SK-N-SH treated with all-trans-retinoic acid at 6 μM for 48 hours (cell line): ENCODE data around the gene BLMH.

Experiments used
- ATAC-seq: fragments of 200-7000 bp; cut with Tn5 transposase; 3 replicates; pipeline ENCODE4 v1.9.1; 2020; ENCODE audit warnings: mild to moderate bottlenecking, moderate library complexity
- CREB5 ChIP-seq: fragments of 250-450 bp; sonication (Bioruptor Pico); IDR thresholded peaks from 2 replicates; pipeline ENCODE4 v1.5.1; 2020; ENCODE audit warnings: low read depth, mild to moderate bottlenecking, moderate library complexity
- CSRNP3 ChIP-seq: fragments of 250-450 bp; sonication (Bioruptor Pico); IDR thresholded peaks from 2 replicates; pipeline ENCODE4 v1.5.1; 2021; ENCODE audit warnings: mild to moderate bottlenecking, moderate library complexity
- ESRRG ChIP-seq: fragments of 250-450 bp; sonication (Bioruptor Pico); IDR thresholded peaks from 2 replicates; pipeline ENCODE4 v1.6.1; 2021; ENCODE audit warnings: mild to moderate bottlenecking
- GLIS3 ChIP-seq: fragments of 250-450 bp; sonication (Bioruptor Pico); IDR thresholded peaks from 2 replicates; pipeline ENCODE4 v1.5.0; 2020; ENCODE audit warnings: mild to moderate bottlenecking, moderate library complexity
- POU6F1 ChIP-seq: fragments of 250-450 bp; sonication (Bioruptor Pico); IDR thresholded peaks from 2 replicates; pipeline ENCODE4 v1.8.0; 2021; ENCODE audit warnings: low read depth, mild to moderate bottlenecking, moderate library complexity, borderline replicate concordance
- TCF4 ChIP-seq: fragments of 250-450 bp; sonication (Bioruptor Pico); IDR thresholded peaks from 2 replicates; pipeline ENCODE4 v1.8.0; 2021; ENCODE audit warnings: mild to moderate bottlenecking, moderate library complexity, borderline replicate concordance
- TSHZ2 ChIP-seq: fragments of 250-450 bp; sonication (Bioruptor Pico); IDR thresholded peaks from 2 replicates; pipeline ENCODE4 v1.5.0; 2020; ENCODE audit warnings: mild to moderate bottlenecking, moderate library complexity
- ZC3H10 ChIP-seq: fragments of 250-450 bp; sonication (Bioruptor Pico); IDR thresholded peaks from 2 replicates; pipeline ENCODE4 v1.5.1; 2021; ENCODE audit warnings: mild to moderate bottlenecking, moderate library complexity
- ZFP3 ChIP-seq: fragments of 250-450 bp; sonication (Bioruptor Pico); IDR thresholded peaks from 2 replicates; pipeline ENCODE4 v1.5.0; 2020; ENCODE audit warnings: mild to moderate bottlenecking, moderate library complexity
- ZNF565 ChIP-seq: fragments of 450-650 bp; formaldehyde crosslinking; conservative IDR thresholded peaks from 2 replicates; pipeline ENCODE4 v1.5.0; 2020; ENCODE audit warnings: low read depth, mild to moderate bottlenecking, moderate library complexity
- ZNF70 ChIP-seq: fragments of 450-650 bp; formaldehyde crosslinking; IDR thresholded peaks from 2 replicates; pipeline ENCODE4 v1.5.0; 2020; ENCODE audit warnings: mild to moderate bottlenecking, moderate library complexity
- ZNF8 ChIP-seq: fragments of 450-650 bp; formaldehyde crosslinking; IDR thresholded peaks from 2 replicates; pipeline ENCODE4 v1.5.0; 2020; ENCODE audit warnings: mild to moderate bottlenecking, moderate library complexity

Gene BLMH

GRCh38 chr17:30210901-30211300 is 80.8 kb downstream of the BLMH start (continued):
- no peak for TF ChIP-seq TSHZ2

- TF ChIP-seq CSRNP3 (CRISPR knock-in tag): no peak
- TF ChIP-seq ZNF70 (CRISPR knock-in tag): no peak
- TF ChIP-seq TSHZ2: no peak
- TF ChIP-seq ESRRG (CRISPR knock-in tag): no peak
- no peak for TF ChIP-seq ZFP3
- TF ChIP-seq ZC3H10 (CRISPR knock-in tag): no peak
- TF ChIP-seq POU6F1 (CRISPR knock-in tag): no peak
- no peak for TF ChIP-seq CREB5 (CRISPR knock-in tag)
- no peak for TF ChIP-seq ZNF8 (CRISPR knock-in tag)
- ATAC-seq: no peak
Measured at GRCh38 chr17:30210366-30210765, 81.4 kb downstream of the BLMH start.

GRCh38 chr17:30209930-30210329 is 81.8 kb downstream of the BLMH start:
- TF ChIP-seq CREB5 (CRISPR knock-in tag) (no peak), ZFP3 (no peak), TCF4 (CRISPR knock-in tag) (no peak), GLIS3 (CRISPR knock-in tag) (no peak), ZNF8 (CRISPR knock-in tag) (no peak), ZNF70 (CRISPR knock-in tag) (no peak), ZNF565 (CRISPR knock-in tag) (no peak), CSRNP3 (CRISPR knock-in tag) (no peak), POU6F1 (CRISPR knock-in tag) (no peak), TSHZ2 (no peak)
- no peak for ATAC-seq
